Measurements from ENCODE around the gene SLC5A5. TPM values are rescaled to one million over a fixed set of nuclear protein-coding genes. Genes with fewer than 3 reads are reported as not detected.

Gene SLC5A5
- 0.02 TPM in 2 replicates for polyA plus RNA-seq (2012; rRNA removed)
- polyA plus RNA-seq (2012; cell fraction: cytosol; rRNA removed) = 0.01 TPM in 1 of 2 replicates, not detected in the other
- 0.01 and 0.02 TPM in 2 replicates for polyA plus RNA-seq (2012; cell fraction: nucleus; rRNA removed)

DNA sequence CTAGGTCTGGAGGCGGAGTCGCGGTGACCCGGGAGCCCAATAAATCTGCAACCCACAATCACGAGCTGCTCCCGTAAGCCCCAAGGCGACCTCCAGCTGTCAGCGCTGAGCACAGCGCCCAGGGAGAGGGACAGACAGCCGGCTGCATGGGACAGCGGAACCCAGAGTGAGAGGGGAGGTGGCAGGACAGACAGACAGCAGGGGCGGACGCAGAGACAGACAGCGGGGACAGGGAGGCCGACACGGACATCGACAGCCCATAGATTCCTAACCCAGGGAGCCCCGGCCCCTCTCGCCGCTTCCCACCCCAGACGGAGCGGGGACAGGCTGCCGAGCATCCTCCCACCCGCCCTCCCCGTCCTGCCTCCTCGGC, at the start of gene SLC5A5:
Gene SLC5A5, plus strand, starts transcription at position 68 of the 373 bp plus-strand sequence. CDS start 375 bp downstream, outside the sequence.
- H3K27ac ChIP-seq (ENCODE audit: low read depth in 2 of 2, low read length in 1 of 2) = no peak within 1 kb of the TSS
- ChIA-PET CTCF (interaction anchor here (0.6 to 4.3 kb wide), 7 partner anchors 12 to 1583 kb away, joined by 3 to 51 read pairs (median 9); partner anchors contain the start of genes ARRDC2, CCDC124 and RPL18A), POLR2A (interaction anchor here (3.3 kb wide), 1 partner anchor 12 kb away, joined by 26 read pairs; the partner anchor contains the start of gene RPL18A)
- H2AFZ ChIP-seq (ENCODE audit: low read depth) = no peak within 1 kb of the TSS
- H3K79me2 ChIP-seq (ENCODE audit: insufficient read depth) = no peaks in the 10 kb centered on the region
- peaks cover 25% of the 10 kb centered on the region for H3K27me3 ChIP-seq (ENCODE audit: insufficient read depth)
- no peaks in the 10 kb centered on the region for H3K9me2 ChIP-seq
- TF ChIP-seq MXI1 (IDR thresholded peaks at IDR 0.05; ENCODE audit: low read depth, low read length) = 0 out of 2 replicates have a peak, but pooled peaks have one; percentile 30
- no peak for TF ChIP-seq RXRA (IDR thresholded peaks at IDR 0.05; ENCODE audit: borderline replicate concordance, low read depth)
- no peaks in the 10 kb centered on the region for H4K20me1 ChIP-seq (ENCODE audit: insufficient read depth)
- no peaks in the 10 kb centered on the region for H3K36me3 ChIP-seq (replicated peaks in 1 of 2; ENCODE audit: control insufficient read depth in 1 of 2, insufficient read depth in 2 of 2, low read length in 1 of 2)
- peaks cover 0 to 5% of the 10 kb centered on the region in 2 experiments; a peak in 1 of 4 replicates for H3K4me1 ChIP-seq (ENCODE audit: control insufficient read depth in 1 of 2, insufficient read depth in 2 of 2, low read depth in 1 of 2, low read length in 1 of 2)
- no peaks in the 10 kb centered on the region for H3K9me3 ChIP-seq
- H3K9ac ChIP-seq = no peak within 1 kb of the TSS
- peak; percentile 64 for DNase-seq
- H3K4me2 ChIP-seq = no peak within 1 kb of the TSS
- H3F3A ChIP-seq (replicated peaks; ENCODE audit: insufficient read depth) = peaks cover 2% of the 10 kb centered on the region
- no peak within 1 kb of the TSS for H3K4me3 ChIP-seq (ENCODE audit: low read depth in 2 of 2, low read length in 1 of 2)
- WGBS (ENCODE audit: low lambda C conversion rate) = 0% methylated on average over 4 of the region's 26 CpGs

DNA sequence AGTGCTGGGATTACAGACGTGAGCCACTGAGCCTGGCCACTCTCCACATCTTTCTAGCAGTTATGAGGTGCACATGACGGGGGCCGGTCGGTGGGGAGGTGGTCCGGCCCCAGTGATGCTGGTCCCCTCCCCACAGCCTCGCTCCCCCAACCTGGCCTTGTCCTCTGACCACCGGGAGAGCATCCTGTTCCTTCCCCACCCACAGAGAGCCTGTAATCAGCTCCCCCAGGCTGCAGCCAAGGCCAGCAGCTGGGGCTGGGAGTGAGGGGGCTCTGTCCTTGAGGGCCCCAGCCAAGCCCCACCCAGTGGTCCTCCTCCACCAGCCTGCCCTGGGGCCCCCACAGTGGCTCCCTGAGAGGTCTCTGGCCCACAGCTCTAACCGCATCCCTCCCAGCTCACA, 47.4 kb upstream of the SLC5A5 start:
- no peak overlapping the region for H3K4me2 ChIP-seq
- 52% methylated on average over 8 of the region's 8 CpGs for WGBS (ENCODE audit: low lambda C conversion rate)
- no peaks in the 10 kb centered on the region for H3K36me3 ChIP-seq (replicated peaks in 1 of 2; ENCODE audit: control insufficient read depth in 1 of 2, insufficient read depth in 2 of 2, low read length in 1 of 2)
- no peak overlapping the region for H3K27ac ChIP-seq (ENCODE audit: low read depth in 2 of 2, low read length in 1 of 2)
- no peaks in the 10 kb centered on the region for H3K4me1 ChIP-seq (ENCODE audit: control insufficient read depth in 1 of 2, insufficient read depth in 2 of 2, low read depth in 1 of 2, low read length in 1 of 2)
- no peak overlapping the region for H3K9ac ChIP-seq
- ChIA-PET POLR2A (no interaction called here), CTCF (no interaction called here)
- H3K79me2 ChIP-seq (ENCODE audit: insufficient read depth) = no peaks in the 10 kb centered on the region
- no peak for DNase-seq
- no peaks in the 10 kb centered on the region for H3K9me2 ChIP-seq
- H2AFZ ChIP-seq (ENCODE audit: low read depth) = no peak overlapping the region
- no peaks in the 10 kb centered on the region for H3K9me3 ChIP-seq
- H3K4me3 ChIP-seq (ENCODE audit: low read depth in 2 of 2, low read length in 1 of 2) = no peak overlapping the region
- no peaks in the 10 kb centered on the region for H4K20me1 ChIP-seq (ENCODE audit: insufficient read depth)
- H3K27me3 ChIP-seq (ENCODE audit: insufficient read depth) = no peaks in the 10 kb centered on the region
- peaks cover 3% of the 10 kb centered on the region for H3F3A ChIP-seq (replicated peaks; ENCODE audit: insufficient read depth)
- TF ChIP-seq, protein P1, sequence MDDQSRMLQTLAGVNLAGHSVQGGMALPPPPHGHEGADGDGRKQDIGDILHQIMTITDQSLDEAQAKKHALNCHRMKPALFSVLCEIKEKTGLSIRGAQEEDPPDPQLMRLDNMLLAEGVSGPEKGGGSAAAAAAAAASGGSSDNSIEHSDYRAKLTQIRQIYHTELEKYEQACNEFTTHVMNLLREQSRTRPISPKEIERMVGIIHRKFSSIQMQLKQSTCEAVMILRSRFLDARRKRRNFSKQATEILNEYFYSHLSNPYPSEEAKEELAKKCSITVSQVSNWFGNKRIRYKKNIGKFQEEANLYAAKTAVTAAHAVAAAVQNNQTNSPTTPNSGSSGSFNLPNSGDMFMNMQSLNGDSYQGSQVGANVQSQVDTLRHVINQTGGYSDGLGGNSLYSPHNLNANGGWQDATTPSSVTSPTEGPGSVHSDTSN (IDR thresholded peaks at IDR 0.05) = no peak
- TF ChIP-seq GATA2 (CRISPR knock-in tag; IDR thresholded peaks at IDR 0.05) = no peak
- TF ChIP-seq NFIC (IDR thresholded peaks at IDR 0.05; ENCODE audit: borderline replicate concordance) = no peak
- TF ChIP-seq NRF1 (IDR thresholded peaks at IDR 0.05; ENCODE audit: low read depth, low read length) = no peak
- no peak for TF ChIP-seq TAF1 (IDR thresholded peaks at IDR 0.05; ENCODE audit: borderline replicate concordance, low read depth, low read length)
- TF ChIP-seq RAD21 (IDR thresholded peaks at IDR 0.05; ENCODE audit: low read length) = no peak
- TF ChIP-seq, protein P2, sequence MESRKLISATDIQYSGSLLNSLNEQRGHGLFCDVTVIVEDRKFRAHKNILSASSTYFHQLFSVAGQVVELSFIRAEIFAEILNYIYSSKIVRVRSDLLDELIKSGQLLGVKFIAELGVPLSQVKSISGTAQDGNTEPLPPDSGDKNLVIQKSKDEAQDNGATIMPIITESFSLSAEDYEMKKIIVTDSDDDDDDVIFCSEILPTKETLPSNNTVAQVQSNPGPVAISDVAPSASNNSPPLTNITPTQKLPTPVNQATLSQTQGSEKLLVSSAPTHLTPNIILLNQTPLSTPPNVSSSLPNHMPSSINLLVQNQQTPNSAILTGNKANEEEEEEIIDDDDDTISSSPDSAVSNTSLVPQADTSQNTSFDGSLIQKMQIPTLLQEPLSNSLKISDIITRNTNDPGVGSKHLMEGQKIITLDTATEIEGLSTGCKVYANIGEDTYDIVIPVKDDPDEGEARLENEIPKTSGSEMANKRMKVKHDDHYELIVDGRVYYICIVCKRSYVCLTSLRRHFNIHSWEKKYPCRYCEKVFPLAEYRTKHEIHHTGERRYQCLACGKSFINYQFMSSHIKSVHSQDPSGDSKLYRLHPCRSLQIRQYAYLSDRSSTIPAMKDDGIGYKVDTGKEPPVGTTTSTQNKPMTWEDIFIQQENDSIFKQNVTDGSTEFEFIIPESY (IDR thresholded peaks at IDR 0.05; ENCODE audit: borderline replicate concordance, low read depth) = no peak
